GM23338 (cell line): Measurements from ENCODE around the gene MKKS. TPM values are rescaled to one million over a fixed set of nuclear protein-coding genes. Genes with fewer than 3 reads are reported as not detected.

Experiments used
- ATAC-seq: fragments of 200-7000 bp; cut with Tn5 transposase; 3 replicates; pipeline ENCODE4 v1.9.1; 2020
- DNase-seq: peaks from one replicate; pipeline ENCODE4 v3.0.0-alpha.2; 2015; ENCODE audit warnings: low spot score
- H2AFZ ChIP-seq: fragments of 200-600 bp; sonication (generic); 2 replicates; pipeline ENCODE4 v1.8.0; 2016; ENCODE audit warnings: antibody characterized with exemption, mild to moderate bottlenecking, moderate library complexity
- H3F3A ChIP-seq: fragments of 200-600 bp; sonication (generic); replicated peaks from 2 replicates; pipeline ENCODE4 v1.8.0; 2017; ENCODE audit warnings: antibody characterized with exemption, mixed run types, low read depth
- H3K27ac ChIP-seq: fragments of 200-600 bp; sonication (generic); 2 replicates; pipeline ENCODE4 v1.6.1; 2016; ENCODE audit warnings: low read depth
- H3K27me3 ChIP-seq: fragments of 200-600 bp; sonication (generic); 2 replicates; pipeline ENCODE4 v1.8.0; 2016; ENCODE audit warnings: mild to moderate bottlenecking, mixed run types, moderate library complexity; ENCODE audit not compliant: insufficient read depth
- H3K36me3 ChIP-seq: fragments of 200-600 bp; sonication (generic); 2 replicates; pipeline ENCODE4 v1.8.0; 2016; ENCODE audit warnings: mild to moderate bottlenecking; ENCODE audit not compliant: insufficient read depth
- H3K4me1 ChIP-seq: fragments of 200-600 bp; sonication (generic); 2 replicates; pipeline ENCODE4 v1.8.0; 2016; ENCODE audit warnings: mild to moderate bottlenecking, moderate library complexity; ENCODE audit not compliant: insufficient read depth
- H3K4me2 ChIP-seq: fragments of 200-600 bp; sonication (generic); 2 replicates; pipeline ENCODE4 v1.7.1; 2017; ENCODE audit warnings: mixed run types
- H3K4me3 ChIP-seq: fragments of 200-600 bp; sonication (generic); 2 replicates; pipeline ENCODE4 v1.6.1; 2016; ENCODE audit warnings: mixed run types
- H3K79me2 ChIP-seq: fragments of 200-600 bp; sonication (generic); replicated peaks from 2 replicates; pipeline ENCODE4 v1.8.0; 2017; ENCODE audit warnings: mild to moderate bottlenecking; ENCODE audit not compliant: insufficient read depth
- H3K9me2 ChIP-seq: fragments of 200-600 bp; sonication (generic); 2 replicates; pipeline ENCODE4 v1.8.0; 2017; ENCODE audit not compliant: insufficient read depth
- H4K20me1 ChIP-seq: fragments of 200-600 bp; sonication (generic); replicated peaks from 2 replicates; pipeline ENCODE4 v1.8.0; 2017; ENCODE audit warnings: mild to moderate bottlenecking; ENCODE audit not compliant: insufficient read depth
- H3K27ac Mint-ChIP-seq: 2 replicates; pipeline ENCODE4 v1.8.0; 2020; ENCODE audit warnings: inconsistent platforms, mild to moderate bottlenecking, moderate library complexity, mixed read lengths
- H3K27me3 Mint-ChIP-seq: 3 replicates; pipeline ENCODE4 v1.8.0; 2022; ENCODE audit warnings: low read depth, mild to moderate bottlenecking, moderate library complexity, mixed read lengths, inconsistent platforms; ENCODE audit not compliant: insufficient read depth, poor library complexity
- H3K36me3 Mint-ChIP-seq: 3 replicates; pipeline ENCODE4 v1.8.0; 2021; ENCODE audit warnings: low read depth, mild to moderate bottlenecking, inconsistent platforms, moderate library complexity, mixed read lengths
- H3K4me1 Mint-ChIP-seq: 3 replicates; pipeline ENCODE4 v1.8.0; 2020; ENCODE audit warnings: mild to moderate bottlenecking, inconsistent platforms, mixed read lengths
- H3K4me3 Mint-ChIP-seq: 3 replicates; pipeline ENCODE4 v1.8.0; 2021; ENCODE audit warnings: moderate library complexity, mild to moderate bottlenecking, inconsistent platforms, mixed read lengths
- H3K9me3 Mint-ChIP-seq: 3 replicates; pipeline ENCODE4 v1.8.0; 2020; ENCODE audit warnings: moderate library complexity, mild to moderate bottlenecking, inconsistent platforms, mixed read lengths
- CREB1 ChIP-seq: fragments of 250-450 bp; sonication (Bioruptor Pico); IDR thresholded peaks from 2 replicates; pipeline ENCODE4 v1.5.0; 2020; ENCODE audit warnings: low read depth, mild to moderate bottlenecking, moderate library complexity
- EZH2 ChIP-seq: fragments of 200-600 bp; sonication (generic); IDR thresholded peaks from one replicate; pipeline ENCODE4 v1.8.0; 2017; ENCODE audit warnings: antibody characterized with exemption, mild to moderate bottlenecking, low read depth; ENCODE audit not compliant: unreplicated experiment
- EZH2phosphoT487 ChIP-seq: fragments of 200-600 bp; sonication (generic); IDR thresholded peaks from one replicate; pipeline ENCODE4 v1.8.1; 2018; ENCODE audit warnings: antibody characterized with exemption; ENCODE audit not compliant: unreplicated experiment
- JUNB ChIP-seq: IDR thresholded peaks from one replicate; pipeline ENCODE4 v1.6.1; 2016; ENCODE audit warnings: antibody characterized with exemption; ENCODE audit not compliant: unreplicated experiment
- NANOG ChIP-seq: IDR thresholded peaks from 2 replicates; pipeline ENCODE4 v1.6.1; 2016; ENCODE audit warnings: antibody characterized with exemption, borderline replicate concordance
- POLR2AphosphoS5 ChIP-seq: IDR thresholded peaks from 2 replicates; pipeline ENCODE4 v1.6.1; 2016; ENCODE audit warnings: antibody characterized with exemption, low read depth
- STAT1 ChIP-seq: IDR thresholded peaks from one replicate; pipeline ENCODE4 v1.6.1; 2016; ENCODE audit warnings: antibody characterized with exemption; ENCODE audit not compliant: unreplicated experiment
- ZNF114 ChIP-seq: fragments of 250-450 bp; sonication (Bioruptor Pico); IDR thresholded peaks from 2 replicates; pipeline ENCODE4 v1.5.0; 2020; ENCODE audit warnings: mild to moderate bottlenecking, moderate library complexity
- ZNF331 ChIP-seq: fragments of 250-450 bp; sonication (Bioruptor Pico); IDR thresholded peaks from 2 replicates; pipeline ENCODE4 v1.5.0; 2020; ENCODE audit warnings: low read depth, mild to moderate bottlenecking, moderate library complexity
- polyA plus RNA-seq: library from polyadenylated mRNA; unstranded; fragments of >200 nt; fragmentation: Nextera tagmentation; extraction: Ambion mirVana; gene quantifications from 2 replicates; pipeline ENCODE4 v1.2.1, GENCODE V29; 2016
- total RNA-seq: library from RNA; depleted of rRNA; stranded (reverse); fragments of >200 nt; shearing (Covaris generic); gene quantifications from 2 replicates; pipeline ENCODE4 v1.2.3, GENCODE V29; 2014
- TF ChIP-seq, protein P1 (sequence below), 2 experiments: fragments of 200-600 bp in 1 of 2; sonication (generic) in 1 of 2; conservative IDR thresholded peaks; 2 replicates each; pipeline versions ENCODE4 v1.5.1 to v1.6.1; 2016 to 2017; ENCODE audit warnings: antibody characterized with exemption in 2 of 2, low read depth in 2 of 2, mild to moderate bottlenecking in 2 of 2, moderate library complexity in 1 of 2
- TF ChIP-seq, protein P2 (sequence below): fragments of 250-450 bp; sonication (Bioruptor Pico); IDR thresholded peaks from 2 replicates; pipeline ENCODE4 v1.5.0; 2020; ENCODE audit warnings: mild to moderate bottlenecking, moderate library complexity
- TF ChIP-seq, protein P3 (sequence below): IDR thresholded peaks from 2 replicates; pipeline ENCODE4 v1.6.1; 2016; ENCODE audit warnings: antibody characterized with exemption
- TF ChIP-seq, protein P4 (sequence below): IDR thresholded peaks from one replicate; pipeline ENCODE4 v1.6.1; 2018; ENCODE audit warnings: antibody characterized with exemption; ENCODE audit not compliant: unreplicated experiment

Gene MKKS
- total and polyA plus RNA-seq, 2 experiments from 2014 or later, result 13.4 to 16.7 TPM

DNA sequence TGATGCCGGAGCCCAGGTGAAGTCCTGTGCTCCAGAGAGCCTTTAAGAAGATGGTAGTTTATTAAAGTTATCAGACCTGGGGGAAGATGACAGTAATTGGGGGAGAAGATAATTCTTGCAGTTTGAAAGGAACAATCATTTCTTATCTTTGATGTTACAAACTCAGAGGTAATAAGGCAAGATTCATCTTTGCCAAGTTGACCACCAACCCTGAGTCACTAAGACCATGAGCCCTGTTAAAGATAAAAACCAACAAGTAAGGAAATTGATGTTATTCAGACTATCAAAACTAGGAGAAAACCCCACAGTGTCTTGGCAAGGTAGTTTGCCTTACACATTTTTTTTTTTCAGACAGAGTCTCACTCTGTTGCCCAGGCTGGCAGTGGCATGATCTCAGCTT is 73.1 kb downstream of the MKKS start:
- Histone ChIP-seq H3K9me2 (no peaks in the 10 kb centered on the region; the same call in 1 of the 2 replicates), H3K4me1 (no peaks in the 10 kb centered on the region), H3K79me2 (no peaks in the 10 kb centered on the region), H4K20me1 (no peaks in the 10 kb centered on the region), H3K27me3 (no peaks in the 10 kb centered on the region), H3K36me3 (no peaks in the 10 kb centered on the region), H2AFZ (no peak overlapping the region), H3F3A (no peaks in the 10 kb centered on the region), H3K4me3 (no peak overlapping the region), H3K4me2 (no peak overlapping the region), H3K27ac (no peak overlapping the region)
- DNase-seq, result no peak
- H3K9me3 Mint-ChIP-seq, result no peaks in the 10 kb centered on the region
- no peaks in the 10 kb centered on the region for H3K27me3 Mint-ChIP-seq
- no peaks in the 10 kb centered on the region for H3K4me1 Mint-ChIP-seq
- H3K36me3 Mint-ChIP-seq, result peaks cover 4% of the 10 kb centered on the region; the same call in 1 of the 3 replicates
- no peak overlapping the region for H3K27ac Mint-ChIP-seq
- ATAC-seq, result no peak
- H3K4me3 Mint-ChIP-seq, result no peak overlapping the region
- TF ChIP-seq, protein P1, sequence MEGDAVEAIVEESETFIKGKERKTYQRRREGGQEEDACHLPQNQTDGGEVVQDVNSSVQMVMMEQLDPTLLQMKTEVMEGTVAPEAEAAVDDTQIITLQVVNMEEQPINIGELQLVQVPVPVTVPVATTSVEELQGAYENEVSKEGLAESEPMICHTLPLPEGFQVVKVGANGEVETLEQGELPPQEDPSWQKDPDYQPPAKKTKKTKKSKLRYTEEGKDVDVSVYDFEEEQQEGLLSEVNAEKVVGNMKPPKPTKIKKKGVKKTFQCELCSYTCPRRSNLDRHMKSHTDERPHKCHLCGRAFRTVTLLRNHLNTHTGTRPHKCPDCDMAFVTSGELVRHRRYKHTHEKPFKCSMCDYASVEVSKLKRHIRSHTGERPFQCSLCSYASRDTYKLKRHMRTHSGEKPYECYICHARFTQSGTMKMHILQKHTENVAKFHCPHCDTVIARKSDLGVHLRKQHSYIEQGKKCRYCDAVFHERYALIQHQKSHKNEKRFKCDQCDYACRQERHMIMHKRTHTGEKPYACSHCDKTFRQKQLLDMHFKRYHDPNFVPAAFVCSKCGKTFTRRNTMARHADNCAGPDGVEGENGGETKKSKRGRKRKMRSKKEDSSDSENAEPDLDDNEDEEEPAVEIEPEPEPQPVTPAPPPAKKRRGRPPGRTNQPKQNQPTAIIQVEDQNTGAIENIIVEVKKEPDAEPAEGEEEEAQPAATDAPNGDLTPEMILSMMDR (conservative IDR thresholded peaks at IDR 0.05; ENCODE audit: low read depth in 2 of 2), result no peak
- TF ChIP-seq JUNB (no peak), ZNF114 (no peak), POLR2AphosphoS5 (no peak), EZH2phosphoT487 (no peak), CREB1 (CRISPR knock-in tag) (no peak), STAT1 (no peak), EZH2 (no peak), NANOG (no peak), ZNF331 (CRISPR knock-in tag) (no peak)
- TF ChIP-seq, protein P2, sequence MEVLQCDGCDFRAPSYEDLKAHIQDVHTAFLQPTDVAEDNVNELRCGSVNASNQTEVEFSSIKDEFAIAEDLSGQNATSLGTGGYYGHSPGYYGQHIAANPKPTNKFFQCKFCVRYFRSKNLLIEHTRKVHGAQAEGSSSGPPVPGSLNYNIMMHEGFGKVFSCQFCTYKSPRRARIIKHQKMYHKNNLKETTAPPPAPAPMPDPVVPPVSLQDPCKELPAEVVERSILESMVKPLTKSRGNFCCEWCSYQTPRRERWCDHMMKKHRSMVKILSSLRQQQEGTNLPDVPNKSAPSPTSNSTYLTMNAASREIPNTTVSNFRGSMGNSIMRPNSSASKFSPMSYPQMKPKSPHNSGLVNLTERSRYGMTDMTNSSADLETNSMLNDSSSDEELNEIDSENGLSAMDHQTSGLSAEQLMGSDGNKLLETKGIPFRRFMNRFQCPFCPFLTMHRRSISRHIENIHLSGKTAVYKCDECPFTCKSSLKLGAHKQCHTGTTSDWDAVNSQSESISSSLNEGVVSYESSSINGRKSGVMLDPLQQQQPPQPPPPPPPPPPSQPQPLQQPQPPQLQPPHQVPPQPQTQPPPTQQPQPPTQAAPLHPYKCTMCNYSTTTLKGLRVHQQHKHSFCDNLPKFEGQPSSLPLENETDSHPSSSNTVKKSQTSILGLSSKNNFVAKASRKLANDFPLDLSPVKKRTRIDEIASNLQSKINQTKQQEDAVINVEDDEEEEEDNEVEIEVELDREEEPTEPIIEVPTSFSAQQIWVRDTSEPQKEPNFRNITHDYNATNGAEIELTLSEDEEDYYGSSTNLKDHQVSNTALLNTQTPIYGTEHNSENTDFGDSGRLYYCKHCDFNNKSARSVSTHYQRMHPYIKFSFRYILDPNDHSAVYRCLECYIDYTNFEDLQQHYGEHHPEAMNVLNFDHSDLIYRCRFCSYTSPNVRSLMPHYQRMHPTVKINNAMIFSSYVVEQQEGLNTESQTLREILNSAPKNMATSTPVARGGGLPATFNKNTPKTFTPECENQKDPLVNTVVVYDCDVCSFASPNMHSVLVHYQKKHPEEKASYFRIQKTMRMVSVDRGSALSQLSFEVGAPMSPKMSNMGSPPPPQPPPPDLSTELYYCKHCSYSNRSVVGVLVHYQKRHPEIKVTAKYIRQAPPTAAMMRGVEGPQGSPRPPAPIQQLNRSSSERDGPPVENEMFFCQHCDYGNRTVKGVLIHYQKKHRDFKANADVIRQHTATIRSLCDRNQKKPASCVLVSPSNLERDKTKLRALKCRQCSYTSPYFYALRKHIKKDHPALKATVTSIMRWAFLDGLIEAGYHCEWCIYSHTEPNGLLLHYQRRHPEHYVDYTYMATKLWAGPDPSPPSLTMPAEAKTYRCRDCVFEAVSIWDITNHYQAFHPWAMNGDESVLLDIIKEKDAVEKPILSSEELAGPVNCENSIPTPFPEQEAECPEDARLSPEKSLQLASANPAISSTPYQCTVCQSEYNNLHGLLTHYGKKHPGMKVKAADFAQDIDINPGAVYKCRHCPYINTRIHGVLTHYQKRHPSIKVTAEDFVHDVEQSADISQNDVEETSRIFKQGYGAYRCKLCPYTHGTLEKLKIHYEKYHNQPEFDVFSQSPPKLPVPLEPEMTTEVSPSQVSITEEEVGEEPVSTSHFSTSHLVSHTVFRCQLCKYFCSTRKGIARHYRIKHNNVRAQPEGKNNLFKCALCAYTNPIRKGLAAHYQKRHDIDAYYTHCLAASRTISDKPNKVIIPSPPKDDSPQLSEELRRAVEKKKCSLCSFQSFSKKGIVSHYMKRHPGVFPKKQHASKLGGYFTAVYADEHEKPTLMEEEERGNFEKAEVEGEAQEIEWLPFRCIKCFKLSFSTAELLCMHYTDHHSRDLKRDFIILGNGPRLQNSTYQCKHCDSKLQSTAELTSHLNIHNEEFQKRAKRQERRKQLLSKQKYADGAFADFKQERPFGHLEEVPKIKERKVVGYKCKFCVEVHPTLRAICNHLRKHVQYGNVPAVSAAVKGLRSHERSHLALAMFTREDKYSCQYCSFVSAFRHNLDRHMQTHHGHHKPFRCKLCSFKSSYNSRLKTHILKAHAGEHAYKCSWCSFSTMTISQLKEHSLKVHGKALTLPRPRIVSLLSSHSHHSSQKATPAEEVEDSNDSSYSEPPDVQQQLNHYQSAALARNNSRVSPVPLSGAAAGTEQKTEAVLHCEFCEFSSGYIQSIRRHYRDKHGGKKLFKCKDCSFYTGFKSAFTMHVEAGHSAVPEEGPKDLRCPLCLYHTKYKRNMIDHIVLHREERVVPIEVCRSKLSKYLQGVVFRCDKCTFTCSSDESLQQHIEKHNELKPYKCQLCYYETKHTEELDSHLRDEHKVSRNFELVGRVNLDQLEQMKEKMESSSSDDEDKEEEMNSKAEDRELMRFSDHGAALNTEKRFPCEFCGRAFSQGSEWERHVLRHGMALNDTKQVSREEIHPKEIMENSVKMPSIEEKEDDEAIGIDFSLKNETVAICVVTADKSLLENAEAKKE, result no peak
- TF ChIP-seq, protein P3, sequence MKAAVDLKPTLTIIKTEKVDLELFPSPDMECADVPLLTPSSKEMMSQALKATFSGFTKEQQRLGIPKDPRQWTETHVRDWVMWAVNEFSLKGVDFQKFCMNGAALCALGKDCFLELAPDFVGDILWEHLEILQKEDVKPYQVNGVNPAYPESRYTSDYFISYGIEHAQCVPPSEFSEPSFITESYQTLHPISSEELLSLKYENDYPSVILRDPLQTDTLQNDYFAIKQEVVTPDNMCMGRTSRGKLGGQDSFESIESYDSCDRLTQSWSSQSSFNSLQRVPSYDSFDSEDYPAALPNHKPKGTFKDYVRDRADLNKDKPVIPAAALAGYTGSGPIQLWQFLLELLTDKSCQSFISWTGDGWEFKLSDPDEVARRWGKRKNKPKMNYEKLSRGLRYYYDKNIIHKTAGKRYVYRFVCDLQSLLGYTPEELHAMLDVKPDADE, result no peak
- TF ChIP-seq, protein P4, sequence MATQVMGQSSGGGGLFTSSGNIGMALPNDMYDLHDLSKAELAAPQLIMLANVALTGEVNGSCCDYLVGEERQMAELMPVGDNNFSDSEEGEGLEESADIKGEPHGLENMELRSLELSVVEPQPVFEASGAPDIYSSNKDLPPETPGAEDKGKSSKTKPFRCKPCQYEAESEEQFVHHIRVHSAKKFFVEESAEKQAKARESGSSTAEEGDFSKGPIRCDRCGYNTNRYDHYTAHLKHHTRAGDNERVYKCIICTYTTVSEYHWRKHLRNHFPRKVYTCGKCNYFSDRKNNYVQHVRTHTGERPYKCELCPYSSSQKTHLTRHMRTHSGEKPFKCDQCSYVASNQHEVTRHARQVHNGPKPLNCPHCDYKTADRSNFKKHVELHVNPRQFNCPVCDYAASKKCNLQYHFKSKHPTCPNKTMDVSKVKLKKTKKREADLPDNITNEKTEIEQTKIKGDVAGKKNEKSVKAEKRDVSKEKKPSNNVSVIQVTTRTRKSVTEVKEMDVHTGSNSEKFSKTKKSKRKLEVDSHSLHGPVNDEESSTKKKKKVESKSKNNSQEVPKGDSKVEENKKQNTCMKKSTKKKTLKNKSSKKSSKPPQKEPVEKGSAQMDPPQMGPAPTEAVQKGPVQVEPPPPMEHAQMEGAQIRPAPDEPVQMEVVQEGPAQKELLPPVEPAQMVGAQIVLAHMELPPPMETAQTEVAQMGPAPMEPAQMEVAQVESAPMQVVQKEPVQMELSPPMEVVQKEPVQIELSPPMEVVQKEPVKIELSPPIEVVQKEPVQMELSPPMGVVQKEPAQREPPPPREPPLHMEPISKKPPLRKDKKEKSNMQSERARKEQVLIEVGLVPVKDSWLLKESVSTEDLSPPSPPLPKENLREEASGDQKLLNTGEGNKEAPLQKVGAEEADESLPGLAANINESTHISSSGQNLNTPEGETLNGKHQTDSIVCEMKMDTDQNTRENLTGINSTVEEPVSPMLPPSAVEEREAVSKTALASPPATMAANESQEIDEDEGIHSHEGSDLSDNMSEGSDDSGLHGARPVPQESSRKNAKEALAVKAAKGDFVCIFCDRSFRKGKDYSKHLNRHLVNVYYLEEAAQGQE, result no peak
